ENCODE measurements around the gene VWA8.
"Not testable (repeated sequence)": the region's sequence is repeated elsewhere in the genome, so short reads cannot be mapped to it uniquely, and the experiment has no call there.

The VWA8 gene

GRCh38 chr13:41969072-41969471, 8.2 kb upstream of the VWA8 start:
- DNase-seq (ENCODE audit: low read depth in 3 of 3, low spot score in 1 of 3): no peak

GRCh38 chr13:41966671-41967070, 5.8 kb upstream of the VWA8 start:
- no peak for DNase-seq (ENCODE audit: low read depth in 3 of 3, low spot score in 1 of 3)

GRCh38 chr13:41962994-41963393, 2.1 kb upstream of the VWA8 start:
- no peak for DNase-seq (ENCODE audit: low read depth in 3 of 3, low spot score in 1 of 3)

- no peak for DNase-seq (ENCODE audit: low read depth in 3 of 3, low spot score in 1 of 3)
Measured at GRCh38 chr13:41961466-41961760, 504 bp upstream of the VWA8 start.

GRCh38 chr13:41960211-41960636, 685 bp downstream of the VWA8 start:
- DNase-seq (ENCODE audit: low read depth in 3 of 3, low spot score in 1 of 3): no peak

GRCh38 chr13:41956272-41956671, 4.6 kb downstream of the VWA8 start:
- no peak for DNase-seq (ENCODE audit: low read depth in 3 of 3, low spot score in 1 of 3)

- no peak for DNase-seq (ENCODE audit: low read depth in 3 of 3, low spot score in 1 of 3)
Measured at GRCh38 chr13:41955605-41956004, 5.3 kb downstream of the VWA8 start.

GRCh38 chr13:41954226-41954625, 6.7 kb downstream of the VWA8 start:
- DNase-seq (ENCODE audit: low read depth in 3 of 3, low spot score in 1 of 3): no peak

- no peak for DNase-seq (ENCODE audit: low read depth in 3 of 3, low spot score in 1 of 3)
Measured at GRCh38 chr13:41952749-41953148, 8.2 kb downstream of the VWA8 start.

- DNase-seq (ENCODE audit: low read depth in 3 of 3, low spot score in 1 of 3): not testable (repeated sequence)
Measured at GRCh38 chr13:41949104-41949503, 11.8 kb downstream of the VWA8 start.

GRCh38 chr13:41945926-41946325, 15.0 kb downstream of the VWA8 start:
- DNase-seq (ENCODE audit: low read depth in 3 of 3, low spot score in 1 of 3): no peak

- DNase-seq (ENCODE audit: low read depth in 3 of 3, low spot score in 1 of 3): no peak
Measured at GRCh38 chr13:41944635-41945397, 16.1 kb downstream of the VWA8 start.

GRCh38 chr13:41944229-41944628, 16.7 kb downstream of the VWA8 start:
- no peak for DNase-seq (ENCODE audit: low read depth in 3 of 3, low spot score in 1 of 3)

- DNase-seq (ENCODE audit: low read depth in 3 of 3, low spot score in 1 of 3): no peak
Measured at GRCh38 chr13:41942462-41943094, 18.3 kb downstream of the VWA8 start.

- DNase-seq (ENCODE audit: low read depth in 3 of 3, low spot score in 1 of 3): no peak
Measured at GRCh38 chr13:41941174-41941573, 19.7 kb downstream of the VWA8 start.

- DNase-seq (ENCODE audit: low read depth in 3 of 3, low spot score in 1 of 3): no peak
Measured at GRCh38 chr13:41939398-41939797, 21.5 kb downstream of the VWA8 start.

GRCh38 chr13:41938918-41939317, 22.0 kb downstream of the VWA8 start:
- DNase-seq (ENCODE audit: low read depth in 3 of 3, low spot score in 1 of 3): no peak

- no peak for DNase-seq (ENCODE audit: low read depth in 3 of 3, low spot score in 1 of 3)
Measured at GRCh38 chr13:41937388-41937787, 23.5 kb downstream of the VWA8 start.

GRCh38 chr13:41935501-41935900, 25.4 kb downstream of the VWA8 start:
- no peak for DNase-seq (ENCODE audit: low read depth in 3 of 3, low spot score in 1 of 3)

- DNase-seq (ENCODE audit: low read depth in 3 of 3, low spot score in 1 of 3): no peak
Measured at GRCh38 chr13:41934994-41935393, 25.9 kb downstream of the VWA8 start.

GRCh38 chr13:41934120-41934519, 26.8 kb downstream of the VWA8 start:
- no peak for DNase-seq (ENCODE audit: low read depth in 3 of 3, low spot score in 1 of 3)

GRCh38 chr13:41931337-41931736, 29.6 kb downstream of the VWA8 start:
- DNase-seq (ENCODE audit: low read depth in 3 of 3, low spot score in 1 of 3): no peak

- no peak for DNase-seq (ENCODE audit: low read depth in 3 of 3, low spot score in 1 of 3)
Measured at GRCh38 chr13:41930154-41930553, 30.8 kb downstream of the VWA8 start.
